ENCODE results near the gene KRTAP9-9.
"Not testable (repeated sequence)": the region's sequence is repeated elsewhere in the genome, so short reads cannot be mapped to it uniquely, and the experiment has no call there.

The KRTAP9-9 gene

GRCh38 chr17:41271858-41272257 is 16.7 kb downstream of the KRTAP9-9 start:
- CTCF ChIA-PET, result no interaction called here
- H3K27ac ChIP-seq, result no peak overlapping the region
- DNase-seq (ENCODE audit: low spot score), result no peak
- POLR2A ChIA-PET (ENCODE audit: low non-redundant PET), result no interaction called here
- TF ChIP-seq CTCF (conservative IDR thresholded peaks at IDR 0.05; ENCODE audit: low read depth), result no peak

GRCh38 chr17:41275648-41276190 is 20.5 kb downstream of the KRTAP9-9 start, which contains the start of gene KRTAP9-7:
Gene KRTAP9-7 (plus strand): TSS chr17:41275698. CDS start chr17:41275698, 0 bp downstream.
- POLR2A ChIA-PET (ENCODE audit: low non-redundant PET), result interaction anchor here (0.6 kb wide), 1 partner anchor 1825 kb away, joined by 4 read pairs; the partner anchor contains the start of gene MED1
- DNase-seq (ENCODE audit: low spot score); CTCF ChIA-PET; H3K27ac ChIP-seq: not testable (repeated sequence)

- ChIA-PET POLR2A (ENCODE audit: low non-redundant PET) (no interaction called here), CTCF (interaction anchor here (0.6 kb wide), 1 partner anchor 23 kb away, joined by 5 read pairs; no protein-coding TSS in a partner anchor)
- DNase-seq (ENCODE audit: low spot score), result no peak
- TF ChIP-seq CTCF (conservative IDR thresholded peaks at IDR 0.05; ENCODE audit: low read depth), result no peak
- H3K27ac ChIP-seq, result no peak overlapping the region
These were observed 23.2 kb downstream of the KRTAP9-9 start for GRCh38 chr17:41278176-41278955.

- POLR2A ChIA-PET (ENCODE audit: low non-redundant PET), result no interaction called here
- DNase-seq (ENCODE audit: low spot score), result no peak
- no peak overlapping the region for H3K27ac ChIP-seq
These were observed 28.9 kb downstream of the KRTAP9-9 start for GRCh38 chr17:41284043-41284442.

GRCh38 chr17:41284546-41284945 is 29.4 kb downstream of the KRTAP9-9 start:
- CTCF ChIA-PET, result no interaction called here
- no peak for DNase-seq (ENCODE audit: low spot score)
- TF ChIP-seq CTCF (conservative IDR thresholded peaks at IDR 0.05; ENCODE audit: low read depth), result no peak
- H3K27ac ChIP-seq, result no peak overlapping the region
- POLR2A ChIA-PET (ENCODE audit: low non-redundant PET), result no interaction called here

More at GRCh38 chr17:41284043-41284442, 28.9 kb downstream of the KRTAP9-9 start:
- no peak for TF ChIP-seq CTCF (conservative IDR thresholded peaks at IDR 0.05; ENCODE audit: low read depth)
- CTCF ChIA-PET, result no interaction called here

- TF ChIP-seq CTCF (conservative IDR thresholded peaks at IDR 0.05; ENCODE audit: low read depth), result no peak
- POLR2A ChIA-PET (ENCODE audit: low non-redundant PET), result interaction anchor here (0.7 kb wide), 1 partner anchor 247 kb away, joined by 3 read pairs; no protein-coding TSS in a partner anchor
- CTCF ChIA-PET, result no interaction called here
These were observed 31.9 kb downstream of the KRTAP9-9 start for GRCh38 chr17:41287050-41287449.

GRCh38 chr17:41294016-41294415 is 38.8 kb downstream of the KRTAP9-9 start:
- H3K27ac ChIP-seq, result no peak overlapping the region
- DNase-seq (ENCODE audit: low spot score), result no peak
- POLR2A ChIA-PET (ENCODE audit: low non-redundant PET), result no interaction called here
- no peak for TF ChIP-seq CTCF (conservative IDR thresholded peaks at IDR 0.05; ENCODE audit: low read depth)
- CTCF ChIA-PET, result no interaction called here

More at GRCh38 chr17:41287050-41287449, 31.9 kb downstream of the KRTAP9-9 start:
- DNase-seq (ENCODE audit: low spot score), result no peak
- no peak overlapping the region for H3K27ac ChIP-seq
